Upper lobe of left lung (tissue), 6 donors: ENCODE results near the gene IL9. TPM values are rescaled to one million over a fixed set of nuclear protein-coding genes. Genes with fewer than 3 reads are reported as not detected.

Experiments used
- ATAC-seq, 2 donors: fragments of 200-7000 bp; cut with Tn5 transposase; one replicate each; pipeline ENCODE4 v1.9.1; 2022; ENCODE audit warnings: mild to moderate bottlenecking in 2 of 2, moderate library complexity in 2 of 2; ENCODE audit not compliant: low FRiP score in 2 of 2
- DNase-seq, 2 donors: peaks; one replicate each; pipeline ENCODE4 v3.0.0-alpha.2; 2019 to 2020
- H3K27ac ChIP-seq, 4 donors: fragments of 200-600 bp; sonication (generic); one replicate each; pipeline ENCODE4 v1.5.1; 2016 to 2019
- H3K27me3 ChIP-seq, 4 donors: fragments of 200-600 bp; sonication (generic); one replicate each; pipeline ENCODE4 v1.5.1; 2017 to 2019
- H3K36me3 ChIP-seq, 4 donors: fragments of 200-600 bp; sonication (generic); one replicate each; pipeline ENCODE4 v1.5.1; 2016 to 2019
- H3K4me1 ChIP-seq, 4 donors: fragments of 200-600 bp; sonication (generic); one replicate each; pipeline ENCODE4 v1.5.1; 2018 to 2019
- H3K4me3 ChIP-seq, 4 donors: fragments of 200-600 bp; sonication (generic); one replicate each; pipeline ENCODE4 v1.5.1; 2017 to 2019; ENCODE audit warnings: mild to moderate bottlenecking in 2 of 4, moderate library complexity in 1 of 4
- H3K9me3 ChIP-seq, 4 donors: fragments of 200-600 bp; sonication (generic); one replicate each; pipeline ENCODE4 v1.5.1; 2018 to 2019
- CTCF ChIP-seq, 6 experiments: fragments of 450-650 bp in 4 of 6; fragments of 200-600 bp in 2 of 6; sonication (generic) in 2 of 6; IDR thresholded peaks; one replicate each; pipeline ENCODE4 v1.5.1; 2016 to 2019; ENCODE audit warnings: antibody characterized with exemption in 6 of 6
- EP300 ChIP-seq, 4 donors: sonication (generic); formaldehyde crosslinking; IDR thresholded peaks; one replicate each; pipeline ENCODE4 v1.5.1; 2017; ENCODE audit warnings: antibody characterized with exemption in 4 of 4, control low read depth in 2 of 4
- POLR2A ChIP-seq, 4 donors: fragments of 450-650 bp; IDR thresholded peaks; one replicate each; pipeline ENCODE4 v1.5.1; 2016 to 2017; ENCODE audit warnings: antibody characterized with exemption in 4 of 4, mild to moderate bottlenecking in 2 of 4
- POLR2AphosphoS5 ChIP-seq, 2 donors: sonication (generic); formaldehyde crosslinking; IDR thresholded peaks; one replicate each; pipeline ENCODE4 v1.5.1; 2017; ENCODE audit warnings: antibody characterized with exemption in 2 of 2
- WGBS, 2 donors: methylation state at CpG; one replicate each; pipeline ENCODE4 v1.1.5; 2017 to 2018; 5-methylcytosine and 5-hydroxymethylcytosine counted together
- total RNA-seq, 6 donors: library from RNA; depleted of rRNA in 4 of 6; stranded (reverse); fragments of >200 nt in 4 of 6; gene quantifications; one replicate each; pipeline versions ENCODE4 v1.1.0 to v1.2.1, GENCODE V29; 2016 to 2021
- donor health status: DM: no; HTN: no; CAD: no; lungs with moderate emphysema.
- donor health status: DM: no; HTN: yes; CAD: no; lungs with severe emphysema.

The IL9 gene
- total RNA-seq: not detected

DNA sequence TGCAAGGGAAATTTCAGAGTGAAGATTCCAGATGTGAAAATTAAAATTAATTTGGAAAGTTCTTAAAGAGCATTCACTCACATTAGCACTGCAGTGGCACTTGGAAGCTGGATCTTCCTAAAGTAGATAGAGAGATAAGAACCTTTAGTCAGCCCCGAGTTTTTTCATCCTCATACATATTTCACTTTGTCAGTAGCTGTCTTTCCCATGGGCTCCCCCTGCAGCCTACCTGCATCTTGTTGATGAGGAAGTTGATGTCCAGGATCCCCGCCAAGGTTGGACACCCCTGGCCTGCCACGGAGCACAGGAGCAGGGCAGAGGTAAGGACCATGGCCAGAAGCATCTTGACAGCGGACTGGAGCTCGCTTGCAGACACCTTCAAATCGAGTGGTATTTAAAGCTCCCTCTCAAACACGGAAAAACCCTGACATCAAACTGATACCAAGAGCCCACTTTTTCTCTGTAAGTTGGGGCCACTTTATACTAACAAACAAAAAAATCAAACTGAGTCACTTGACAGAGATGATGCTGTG lies at the start of gene IL9:
Gene IL9, minus strand, starts transcription at position 368 of the 533 bp plus-strand sequence. Its CDS starts 25 bp downstream, at position 343.
- no peak for TF ChIP-seq POLR2AphosphoS5 (IDR thresholded peaks at IDR 0.05)
- TF ChIP-seq CTCF (IDR thresholded peaks at IDR 0.05): no peak
- TF ChIP-seq EP300 (IDR thresholded peaks at IDR 0.05): no peak
- TF ChIP-seq POLR2A (IDR thresholded peaks at IDR 0.05): no peak
- no peaks in the 10 kb centered on the region for H3K36me3 ChIP-seq
- H3K4me3 ChIP-seq: no peak within 1 kb of the TSS
- no peak for ATAC-seq
- H3K4me1 ChIP-seq: peaks cover 0 to 6% (median 3%) of the 10 kb centered on the region in 4 donors
- no peaks in the 10 kb centered on the region for H3K9me3 ChIP-seq
- no peak for DNase-seq
- H3K27ac ChIP-seq: no peak within 1 kb of the TSS
- WGBS, 2 donors: 22 to 36% methylated on average over 7 of the region's 7 CpGs
- H3K27me3 ChIP-seq: no peaks in the 10 kb centered on the region

- Histone ChIP-seq H3K27me3 (no peaks in the 10 kb centered on the region), H3K27ac (no peak overlapping the region), H3K4me1 (no peaks in the 10 kb centered on the region), H3K36me3 (no peaks in the 10 kb centered on the region), H3K4me3 (no peak overlapping the region), H3K9me3 (no peaks in the 10 kb centered on the region)
- WGBS, 2 donors: 0% methylated on average over 3 of the region's 3 CpGs
- DNase-seq (peak in 1 of 2 donors; percentile 37), ATAC-seq (peak in 1 of 2 donors; percentile 78)
- TF ChIP-seq POLR2A (IDR thresholded peaks at IDR 0.05): no peak
- peak; percentile 58 to 84 (median 68) for TF ChIP-seq CTCF (IDR thresholded peaks at IDR 0.05)
Observed at GRCh38 chr5:135944967-135945560, 49.4 kb upstream of the IL9 start.

DNA sequence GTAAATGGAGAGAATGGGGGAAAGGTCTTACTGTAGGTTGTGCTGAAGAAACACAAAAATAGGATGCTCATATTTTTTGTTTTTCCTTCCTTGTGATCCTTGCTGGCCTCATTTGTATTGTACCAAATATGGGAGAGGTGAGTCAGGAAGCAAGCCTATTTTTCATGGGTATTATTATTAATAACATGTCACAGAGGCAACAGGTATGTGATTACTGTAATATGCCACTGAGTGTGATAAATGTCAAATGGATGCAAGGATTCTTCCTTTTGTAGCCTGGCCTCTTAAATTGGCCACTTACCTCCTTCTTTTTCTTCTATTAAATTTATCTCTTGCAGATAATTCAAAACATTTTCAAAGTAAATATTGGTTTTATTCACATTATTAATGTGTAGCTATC lies 48.9 kb upstream of the IL9 start:
- DNase-seq (no peak), ATAC-seq (no peak)
- Histone ChIP-seq H3K27me3 (no peaks in the 10 kb centered on the region), H3K36me3 (no peaks in the 10 kb centered on the region), H3K4me1 (no peaks in the 10 kb centered on the region), H3K9me3 (no peaks in the 10 kb centered on the region), H3K4me3 (no peak overlapping the region), H3K27ac (no peak overlapping the region)
- TF ChIP-seq POLR2AphosphoS5 (IDR thresholded peaks at IDR 0.05): no peak

DNA sequence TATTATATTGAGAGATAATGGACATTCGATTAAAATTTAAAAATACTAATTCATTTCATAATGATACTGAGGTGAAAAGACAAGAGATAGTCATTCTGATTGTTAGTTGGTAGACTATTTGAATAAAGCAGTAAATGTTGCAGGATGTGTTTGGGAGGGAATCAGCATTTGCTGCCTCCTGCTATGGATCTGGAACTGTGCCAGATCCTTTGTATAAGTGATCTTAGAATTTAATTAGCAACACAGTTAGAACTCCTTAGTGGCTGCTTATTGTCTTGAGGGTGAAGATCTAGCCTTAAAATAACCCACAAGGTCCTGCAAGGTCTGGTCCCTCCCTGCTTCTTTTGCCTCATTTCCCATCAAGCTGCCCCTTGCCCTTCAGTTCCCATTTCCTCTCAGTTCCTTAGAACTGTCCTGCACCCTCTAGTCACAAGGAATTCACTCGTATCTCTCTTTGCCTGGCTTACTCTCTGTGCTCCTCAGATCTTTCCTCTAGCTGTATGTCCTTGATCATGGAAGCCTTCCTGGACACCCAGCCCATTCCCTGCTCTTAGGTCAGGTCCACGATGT lies 46.6 kb upstream of the IL9 start:
- no peak for TF ChIP-seq POLR2AphosphoS5 (IDR thresholded peaks at IDR 0.05)
- no peak for TF ChIP-seq EP300 (IDR thresholded peaks at IDR 0.05)
- TF ChIP-seq POLR2A (IDR thresholded peaks at IDR 0.05): no peak
- no peak for TF ChIP-seq CTCF (IDR thresholded peaks at IDR 0.05)
- H3K4me1 ChIP-seq: no peaks in the 10 kb centered on the region
- H3K9me3 ChIP-seq: no peaks in the 10 kb centered on the region
- no peaks in the 10 kb centered on the region for H3K27me3 ChIP-seq
- no peak overlapping the region for H3K4me3 ChIP-seq
- WGBS, 2 donors: 73 to 78% methylated on average over 3 of the region's 3 CpGs
- H3K36me3 ChIP-seq: no peaks in the 10 kb centered on the region
- ATAC-seq (no peak), DNase-seq (no peak)
- H3K27ac ChIP-seq: no peak overlapping the region

DNA sequence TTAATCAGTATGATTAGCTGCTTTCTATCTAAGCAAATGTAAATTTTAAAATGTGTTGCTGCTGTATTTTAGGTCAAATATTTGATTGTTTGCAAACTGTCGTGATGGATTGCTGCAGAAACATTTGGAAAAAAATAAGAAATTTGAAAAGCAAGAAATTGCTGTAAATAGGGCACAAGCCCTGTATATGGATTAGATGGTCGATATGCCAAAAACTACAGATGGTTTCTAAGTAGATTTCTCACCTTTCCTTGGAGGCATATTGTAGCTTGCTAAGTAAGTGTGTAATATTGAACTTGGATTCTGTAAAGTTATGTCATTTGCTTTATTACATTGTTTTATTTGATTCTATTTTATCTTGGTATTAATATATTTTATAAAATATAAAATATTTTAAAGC lies 46.1 kb upstream of the IL9 start:
- WGBS, 2 donors: 66 to 68% methylated on average over 2 of the region's 2 CpGs
- Histone ChIP-seq H3K27me3 (no peaks in the 10 kb centered on the region), H3K27ac (no peak overlapping the region), H3K4me3 (no peak overlapping the region), H3K4me1 (no peaks in the 10 kb centered on the region), H3K36me3 (no peaks in the 10 kb centered on the region), H3K9me3 (no peaks in the 10 kb centered on the region)
- DNase-seq: no peak
- TF ChIP-seq EP300 (IDR thresholded peaks at IDR 0.05) (no peak), POLR2A (IDR thresholded peaks at IDR 0.05) (no peak), CTCF (IDR thresholded peaks at IDR 0.05) (no peak), POLR2AphosphoS5 (IDR thresholded peaks at IDR 0.05) (no peak)
- no peak for ATAC-seq
